ENCODE data around the gene LIFR.

- TF ChIP-seq CTCF (conservative IDR thresholded peaks at IDR 0.05) (no peak), EZH2 (IDR thresholded peaks at IDR 0.05; ENCODE audit: low read depth) (no peak)
Measured at GRCh38 chr5:38472541-38472940, 83.9 kb downstream of the LIFR start.

All from PC-9 (cell line).